B cell (primary cell): Measurements from ENCODE around the gene PDIA2.

Experiments used
- EZH2 ChIP-seq: IDR thresholded peaks from 2 replicates; pipeline ENCODE4 v1.6.1; 2012; ENCODE audit warnings: borderline replicate concordance, low read depth, mild to moderate bottlenecking, moderate library complexity, low read length; ENCODE audit not compliant: insufficient read depth, poor library complexity, severe bottlenecking
- TF ChIP-seq, protein P1 (sequence below): fragments of 200-600 bp; IDR thresholded peaks from one replicate; pipeline ENCODE4 v1.8.0; 2022; ENCODE audit warnings: antibody characterized with exemption, mild to moderate bottlenecking

DNA sequence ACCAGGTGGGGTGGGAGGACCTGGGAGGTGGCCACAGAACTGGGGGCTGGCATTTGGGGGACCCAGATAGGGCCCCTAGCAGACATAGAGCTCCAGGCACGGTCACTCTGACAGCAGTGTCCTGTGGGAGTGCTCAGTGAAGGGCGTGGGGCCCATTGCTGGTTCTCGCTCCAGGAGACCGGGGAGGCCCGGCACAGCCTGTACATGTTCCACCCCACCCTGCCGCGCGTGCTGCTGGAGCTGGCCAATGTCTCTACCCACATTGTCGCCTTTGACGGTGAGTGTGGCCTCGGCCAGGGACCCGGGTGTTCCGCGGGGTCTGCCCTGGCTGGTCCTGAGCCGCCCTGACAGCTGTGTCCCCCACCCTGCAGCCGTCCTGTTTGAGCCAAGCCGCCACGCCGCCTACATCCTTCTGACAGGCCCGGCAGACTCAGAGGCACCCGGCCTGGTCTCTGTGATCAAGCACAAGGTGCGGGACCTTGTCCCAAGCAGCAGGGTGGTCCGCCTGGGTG lies 18.5 kb upstream of the PDIA2 start:
- TF ChIP-seq, protein P1, sequence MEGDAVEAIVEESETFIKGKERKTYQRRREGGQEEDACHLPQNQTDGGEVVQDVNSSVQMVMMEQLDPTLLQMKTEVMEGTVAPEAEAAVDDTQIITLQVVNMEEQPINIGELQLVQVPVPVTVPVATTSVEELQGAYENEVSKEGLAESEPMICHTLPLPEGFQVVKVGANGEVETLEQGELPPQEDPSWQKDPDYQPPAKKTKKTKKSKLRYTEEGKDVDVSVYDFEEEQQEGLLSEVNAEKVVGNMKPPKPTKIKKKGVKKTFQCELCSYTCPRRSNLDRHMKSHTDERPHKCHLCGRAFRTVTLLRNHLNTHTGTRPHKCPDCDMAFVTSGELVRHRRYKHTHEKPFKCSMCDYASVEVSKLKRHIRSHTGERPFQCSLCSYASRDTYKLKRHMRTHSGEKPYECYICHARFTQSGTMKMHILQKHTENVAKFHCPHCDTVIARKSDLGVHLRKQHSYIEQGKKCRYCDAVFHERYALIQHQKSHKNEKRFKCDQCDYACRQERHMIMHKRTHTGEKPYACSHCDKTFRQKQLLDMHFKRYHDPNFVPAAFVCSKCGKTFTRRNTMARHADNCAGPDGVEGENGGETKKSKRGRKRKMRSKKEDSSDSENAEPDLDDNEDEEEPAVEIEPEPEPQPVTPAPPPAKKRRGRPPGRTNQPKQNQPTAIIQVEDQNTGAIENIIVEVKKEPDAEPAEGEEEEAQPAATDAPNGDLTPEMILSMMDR: no peak
- no peak for TF ChIP-seq EZH2
